GM19193 (cell line): ENCODE results near the gene FAM180A.

Experiments used
- POLR2A ChIP-seq: IDR thresholded peaks from 4 replicates; pipeline ENCODE4 v1.6.1; 2011; ENCODE audit not compliant: insufficient read depth, insufficient read length; ENCODE audit errors: extremely low read depth

Gene FAM180A

GRCh38 chr7:135692055-135692454, 56.6 kb downstream of the FAM180A start:
- no peak for TF ChIP-seq POLR2A

GRCh38 chr7:135690566-135690965, 58.0 kb downstream of the FAM180A start:
- TF ChIP-seq POLR2A = no peak

GRCh38 chr7:135687466-135687865, 61.1 kb downstream of the FAM180A start:
- no peak for TF ChIP-seq POLR2A

- no peak for TF ChIP-seq POLR2A
Observed at GRCh38 chr7:135685306-135686084, 63.1 kb downstream of the FAM180A start.

- no peak for TF ChIP-seq POLR2A
Observed at GRCh38 chr7:135684699-135685098, 63.9 kb downstream of the FAM180A start.

- no peak for TF ChIP-seq POLR2A
Observed at GRCh38 chr7:135684136-135684535, 64.5 kb downstream of the FAM180A start.

- TF ChIP-seq POLR2A = no peak
Observed at GRCh38 chr7:135683609-135684008, 65.0 kb downstream of the FAM180A start.

- TF ChIP-seq POLR2A = no peak
Observed at GRCh38 chr7:135682191-135682590, 66.4 kb downstream of the FAM180A start.

GRCh38 chr7:135681762-135682161, 66.9 kb downstream of the FAM180A start:
- TF ChIP-seq POLR2A = no peak
